HG03442 (cell line): Measurements from ENCODE around the gene RDH5.

ENCODE experiments used
- ATAC-seq: cut with Tn5 transposase; IDR thresholded peaks from one replicate; pipeline ENCODE4 v1.9.1; 2021; ENCODE audit warnings: mild to moderate bottlenecking, moderate library complexity; ENCODE audit not compliant: unreplicated experiment

The RDH5 gene

DNA sequence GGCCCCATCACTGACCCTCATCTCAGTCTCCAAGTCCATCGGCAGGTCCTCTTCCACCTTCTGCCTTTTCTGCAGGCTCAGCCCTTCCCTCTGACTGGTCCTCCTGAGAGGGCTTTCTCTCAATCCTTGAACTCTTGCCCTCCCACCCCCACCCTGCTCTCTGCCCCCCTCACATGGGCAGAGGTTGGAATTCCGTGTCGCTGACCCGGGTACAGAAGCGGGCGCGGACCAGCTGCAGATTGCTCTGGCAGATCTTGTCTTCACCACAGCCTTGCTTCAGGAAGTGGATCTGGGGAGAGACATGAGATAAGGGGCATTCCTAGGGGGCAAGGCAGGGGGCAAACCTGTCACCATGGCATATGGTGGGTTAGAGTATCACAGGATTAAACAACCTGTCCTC, 24.8 kb upstream of the RDH5 start:
- ATAC-seq: no peak

DNA sequence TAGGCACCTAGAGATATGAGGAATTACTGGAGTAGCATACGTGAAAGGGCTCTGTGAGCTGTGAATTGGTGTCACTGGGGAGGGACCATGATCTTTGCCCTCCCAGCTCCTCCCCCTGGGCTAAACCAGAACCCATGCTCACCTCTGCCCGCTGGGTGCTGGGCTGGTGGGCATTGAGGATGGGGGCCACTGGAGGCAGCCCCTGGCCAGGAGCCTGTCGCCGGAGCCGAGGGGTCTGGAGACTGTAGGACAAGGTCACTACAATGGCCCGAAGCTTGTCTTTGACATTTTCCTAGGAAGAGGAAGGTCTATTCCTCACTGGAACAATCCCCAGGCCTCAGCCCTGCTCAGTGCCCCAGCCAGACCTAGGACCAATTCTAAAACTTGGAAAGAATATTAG, 24.1 kb upstream of the RDH5 start:
- ATAC-seq: no peak

DNA sequence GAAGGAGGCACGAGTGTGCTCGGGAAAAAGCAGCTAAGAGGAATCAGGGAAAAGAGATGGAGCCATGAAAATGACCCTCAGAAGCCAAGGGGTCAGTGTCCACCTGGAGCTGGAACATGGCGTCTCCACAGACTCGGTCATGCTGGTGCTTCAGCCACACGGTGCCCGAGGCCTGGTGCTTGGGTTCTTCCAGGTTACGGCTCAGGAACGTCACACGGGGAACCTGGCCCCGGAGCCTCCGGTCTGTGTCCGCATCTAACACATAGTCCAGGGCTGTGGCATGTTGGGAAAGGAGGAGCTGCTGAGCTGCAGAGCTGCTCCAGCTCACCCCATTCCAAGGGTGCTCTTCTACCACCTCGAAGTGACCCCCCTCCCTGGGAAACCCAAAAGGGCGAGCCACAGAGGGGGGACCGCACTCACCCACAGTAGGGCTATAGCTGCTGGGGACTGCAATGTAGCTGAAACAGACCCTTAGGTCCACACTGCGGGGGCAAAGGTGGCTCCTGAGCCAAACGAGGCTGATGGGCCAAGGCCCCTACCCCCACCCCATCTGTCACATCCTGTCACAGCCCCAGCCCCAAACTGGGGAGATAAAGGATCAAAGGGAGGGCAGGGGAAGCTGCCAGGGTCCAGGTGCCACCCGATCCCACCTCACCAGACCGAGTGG, 23.3 kb upstream of the RDH5 start:
- no peak for ATAC-seq

DNA sequence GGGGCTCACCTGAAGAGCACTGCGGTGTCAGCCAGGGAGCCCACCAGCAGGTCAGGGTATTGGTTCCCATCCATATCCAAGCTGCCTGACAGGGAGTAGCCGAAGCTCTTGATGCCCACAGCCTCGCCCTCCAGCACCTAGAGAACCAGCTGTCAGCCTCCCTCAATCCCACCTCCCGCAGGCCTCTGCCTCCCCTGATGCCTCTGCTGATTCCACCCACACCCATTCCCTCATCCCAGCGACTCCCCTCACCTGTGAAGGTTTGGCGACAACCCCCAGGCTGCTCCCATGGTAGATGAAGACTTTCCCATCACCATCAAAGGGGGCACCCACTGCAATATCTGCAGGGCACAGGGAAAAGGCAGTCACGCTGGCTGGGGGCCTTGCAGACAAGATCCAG, 22.5 kb upstream of the RDH5 start:
- no peak for ATAC-seq

DNA sequence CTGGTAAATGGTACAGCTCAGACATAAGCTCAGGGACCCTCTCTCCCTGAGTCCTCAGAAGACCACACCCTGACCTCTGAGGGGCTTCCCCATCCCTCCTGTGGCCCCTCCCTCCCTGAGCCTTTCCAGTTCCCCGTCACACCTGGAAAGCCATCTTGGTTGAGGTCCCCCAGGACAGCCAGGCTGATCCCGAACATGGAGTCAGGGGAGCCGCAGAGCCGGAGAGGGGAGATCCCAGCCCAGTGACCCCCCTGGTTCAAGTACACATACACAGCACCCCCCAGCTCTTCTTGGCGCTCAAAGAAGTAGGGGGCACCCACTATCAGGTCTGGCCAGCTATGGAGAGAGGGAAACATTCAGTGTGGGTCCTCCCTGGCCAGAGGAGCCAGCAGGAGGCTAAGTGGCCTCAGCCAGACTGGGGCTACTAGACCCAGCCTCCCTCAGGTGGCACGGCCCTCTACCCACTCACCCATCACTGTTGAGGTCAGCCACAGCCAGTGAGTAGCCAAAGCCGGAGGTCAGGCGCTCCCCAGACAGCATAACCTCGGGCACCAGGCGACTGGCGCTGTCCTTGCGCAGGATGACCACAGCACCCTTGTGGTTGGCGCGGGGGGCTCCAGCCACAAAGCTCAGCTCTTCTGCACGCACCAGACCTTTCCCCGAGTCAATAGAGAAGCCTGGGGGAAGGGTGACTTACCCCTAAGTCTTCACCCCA, 21.8 kb upstream of the RDH5 start:
- ATAC-seq: no peak

DNA sequence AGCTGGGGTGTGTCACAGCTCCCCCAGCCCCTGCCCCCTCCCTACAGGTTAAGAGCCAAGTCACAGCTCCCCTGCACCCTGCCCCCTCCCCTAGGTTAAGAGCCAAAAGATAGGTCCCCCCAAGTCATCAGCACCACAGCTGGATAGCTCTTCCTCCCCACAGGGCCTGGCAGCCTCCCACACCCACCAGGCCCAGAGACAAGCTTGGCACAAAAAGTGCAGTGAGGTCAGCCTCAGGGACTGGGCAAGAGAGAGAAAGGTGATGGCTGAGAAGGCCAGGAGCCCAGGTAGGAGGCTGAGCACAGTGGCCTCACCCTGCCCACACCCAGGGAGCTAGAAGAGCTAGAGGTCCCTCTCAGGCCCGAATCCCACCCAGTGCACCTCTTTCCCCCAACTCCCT, 21.2 kb upstream of the RDH5 start:
- no peak for ATAC-seq

DNA sequence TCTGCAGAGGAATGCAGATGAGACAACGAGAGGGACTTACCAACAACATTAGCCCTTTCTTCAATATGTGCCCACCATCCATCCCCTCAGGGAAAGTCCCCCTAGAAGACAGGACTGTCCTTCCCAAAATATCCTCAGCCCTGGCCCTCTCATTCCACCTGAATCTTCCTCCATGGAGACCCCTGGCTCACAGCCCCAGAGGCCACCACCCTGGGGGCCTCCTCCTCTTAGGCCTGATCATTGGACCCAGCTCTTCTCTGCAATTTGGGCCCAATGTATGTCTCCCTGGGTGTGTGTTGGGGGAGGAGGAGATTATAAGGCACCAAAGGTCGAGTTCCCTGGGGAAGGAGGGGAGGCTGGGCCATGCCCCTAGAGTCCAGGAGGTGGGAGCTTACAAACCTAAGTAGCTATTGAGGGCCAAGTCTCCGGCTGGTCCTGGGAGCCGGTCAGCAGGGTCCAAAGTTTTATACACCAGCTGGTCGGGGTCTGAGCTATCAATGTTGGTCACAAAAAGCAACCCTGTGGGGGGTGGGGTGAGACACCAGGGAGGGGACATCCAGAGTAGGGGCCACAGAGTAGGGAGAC, 20.6 kb upstream of the RDH5 start:
- no peak for ATAC-seq

DNA sequence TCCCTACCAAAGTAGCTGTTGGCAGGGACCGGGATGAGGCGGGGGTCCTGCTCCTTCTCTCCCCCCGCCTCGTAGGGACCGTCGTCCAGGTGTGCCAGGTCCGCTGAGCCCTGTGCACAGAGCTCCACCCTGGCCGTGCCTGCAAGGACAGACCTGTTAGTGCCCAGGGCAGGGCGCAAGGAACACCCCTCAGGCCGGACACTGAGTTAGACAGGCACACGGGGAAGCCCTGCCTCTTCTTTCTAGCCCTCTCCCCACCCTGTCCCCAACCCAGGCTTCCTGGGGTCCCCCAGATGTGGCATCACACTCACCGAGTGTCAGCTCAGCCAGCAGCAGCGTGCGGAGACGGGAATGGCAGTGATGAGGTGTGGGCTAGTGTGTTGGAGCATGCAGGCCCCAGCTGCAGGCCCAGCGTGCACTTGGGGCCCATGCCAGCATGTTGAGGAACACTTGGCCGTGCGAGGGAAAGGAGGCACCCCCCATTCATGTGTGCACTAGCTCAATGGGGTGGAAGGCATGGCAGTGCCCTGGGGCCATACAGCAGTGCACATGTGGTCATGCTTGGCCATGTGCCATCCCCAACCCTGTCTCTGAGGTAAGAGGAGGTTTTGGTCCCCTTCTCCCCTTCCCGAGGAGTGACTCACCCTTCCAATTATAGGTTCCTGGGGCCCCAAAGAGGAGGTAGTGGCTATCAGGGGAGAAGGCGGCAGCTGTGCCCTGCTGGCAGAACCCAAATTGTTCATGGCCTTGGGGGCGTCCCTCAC, 19.8 kb upstream of the RDH5 start:
- no peak for ATAC-seq

DNA sequence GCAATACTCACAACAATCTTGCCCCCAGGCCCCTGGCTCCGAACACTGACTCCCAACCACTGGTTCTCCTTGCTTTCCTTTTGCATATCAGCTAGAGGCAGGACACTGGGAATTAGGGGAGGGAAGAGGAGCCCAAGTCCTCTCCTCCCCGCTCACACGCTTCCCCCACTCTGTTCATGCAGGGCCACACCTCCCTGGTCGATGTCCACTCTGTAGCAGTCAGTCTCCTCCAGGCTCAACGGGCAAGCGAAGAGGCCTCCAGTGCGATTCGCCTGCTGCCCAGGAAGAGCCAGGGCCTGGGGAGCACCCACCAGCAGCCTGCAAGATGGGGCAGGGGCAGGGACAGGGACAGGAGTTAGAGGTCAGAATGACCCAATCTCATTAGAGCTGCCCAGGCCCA, 17.3 kb upstream of the RDH5 start:
- no peak for ATAC-seq

DNA sequence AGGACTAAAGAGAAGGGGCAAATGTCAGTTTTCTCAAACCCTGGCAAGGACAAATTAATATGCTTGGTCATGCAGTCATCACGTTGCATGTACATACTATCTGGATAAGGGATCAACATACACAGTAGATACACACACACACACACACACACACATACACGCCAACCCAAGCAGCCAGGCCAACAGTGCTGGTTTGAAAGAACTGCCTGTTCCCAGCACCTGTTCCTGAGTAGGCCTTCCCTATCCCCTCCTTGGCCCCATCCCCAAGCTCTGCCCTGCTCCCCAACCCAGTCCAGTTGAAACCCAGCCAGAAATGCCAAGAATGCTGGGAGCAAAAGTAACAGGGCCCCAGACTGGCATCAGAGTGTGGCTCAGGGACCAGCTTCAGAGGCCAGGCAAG, 16.9 kb upstream of the RDH5 start:
- no peak for ATAC-seq

DNA sequence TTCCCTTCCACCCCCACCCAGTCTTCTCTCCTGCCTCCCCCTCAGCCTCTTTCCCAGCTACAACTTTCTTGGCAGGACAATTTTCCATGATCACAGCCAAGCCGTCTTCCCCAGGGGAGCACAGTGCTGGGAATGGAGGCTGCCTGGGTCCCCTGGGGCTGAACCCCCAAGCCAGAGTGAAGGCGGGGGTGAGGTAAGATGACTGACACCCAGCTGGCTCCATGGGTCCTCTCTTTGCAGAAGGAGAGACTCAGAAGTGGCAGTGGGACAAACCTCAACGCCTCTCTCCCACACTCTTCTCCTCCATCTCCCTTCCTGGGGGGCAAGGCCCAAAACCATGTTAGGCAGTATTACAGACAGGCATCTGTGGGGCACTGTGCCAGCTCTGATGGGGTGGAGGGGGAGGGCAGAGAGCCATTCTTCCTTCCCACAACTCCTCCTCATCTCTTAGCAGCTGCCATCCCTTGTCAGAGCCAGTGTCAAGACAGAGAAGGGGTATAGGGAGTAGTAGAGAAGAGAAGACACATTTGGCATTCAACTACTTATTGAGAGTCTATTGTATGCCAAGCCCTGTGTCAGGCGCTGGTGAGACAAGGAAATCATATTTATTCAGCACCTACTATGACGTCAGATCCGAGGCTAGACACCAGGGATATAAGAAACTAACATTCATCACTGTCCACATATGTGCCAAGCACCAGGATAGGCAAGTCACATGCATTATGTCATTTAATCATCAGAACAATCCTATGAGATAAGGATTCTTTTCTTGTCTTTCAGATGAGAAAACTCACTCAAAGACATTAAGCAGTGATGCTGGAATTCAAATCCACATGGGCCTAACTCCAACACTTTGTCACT, 16.1 kb upstream of the RDH5 start:
- ATAC-seq: no peak

DNA sequence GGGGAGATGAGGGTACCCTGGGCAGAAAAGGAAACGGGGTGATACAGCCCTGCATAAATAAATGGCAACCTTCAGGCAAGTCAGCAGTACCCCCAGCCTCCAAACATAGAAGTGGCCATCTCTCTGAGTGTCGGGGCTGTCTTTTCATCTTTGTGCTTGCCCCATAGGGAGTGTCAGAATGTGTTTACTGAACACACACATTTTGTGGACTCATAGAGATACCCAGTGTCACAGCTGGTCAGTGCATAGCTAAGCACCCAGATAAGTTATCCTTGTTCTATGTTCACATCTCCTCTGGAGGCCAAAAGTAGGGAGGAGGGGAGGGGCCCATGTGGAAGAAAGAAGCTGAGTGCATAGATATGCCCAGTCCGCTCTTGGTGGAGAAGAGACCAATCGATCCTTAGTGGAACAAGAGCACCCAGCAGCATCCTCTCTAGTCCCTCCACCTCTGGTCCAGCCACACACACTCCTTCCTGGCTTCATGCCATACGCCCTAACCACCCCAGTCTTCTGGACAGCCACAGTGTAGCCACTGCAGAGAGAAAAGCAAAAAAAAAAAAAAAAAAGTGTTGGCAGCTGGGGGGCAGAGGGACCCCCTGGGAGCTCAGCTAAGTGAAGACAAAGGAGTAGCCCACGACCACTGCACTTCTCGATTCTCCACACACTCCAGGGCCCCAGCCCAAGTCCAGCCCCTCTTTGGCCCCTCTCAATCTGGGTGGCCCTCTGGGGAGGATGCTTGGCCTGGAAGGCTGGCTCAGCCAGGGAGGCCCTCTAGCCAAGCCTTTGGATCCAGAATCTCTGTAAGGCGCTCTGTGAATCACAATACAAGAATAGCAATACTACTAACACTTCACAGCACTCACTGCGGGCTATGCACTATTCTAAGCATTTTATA, 15.1 kb upstream of the RDH5 start:
- ATAC-seq: no peak

DNA sequence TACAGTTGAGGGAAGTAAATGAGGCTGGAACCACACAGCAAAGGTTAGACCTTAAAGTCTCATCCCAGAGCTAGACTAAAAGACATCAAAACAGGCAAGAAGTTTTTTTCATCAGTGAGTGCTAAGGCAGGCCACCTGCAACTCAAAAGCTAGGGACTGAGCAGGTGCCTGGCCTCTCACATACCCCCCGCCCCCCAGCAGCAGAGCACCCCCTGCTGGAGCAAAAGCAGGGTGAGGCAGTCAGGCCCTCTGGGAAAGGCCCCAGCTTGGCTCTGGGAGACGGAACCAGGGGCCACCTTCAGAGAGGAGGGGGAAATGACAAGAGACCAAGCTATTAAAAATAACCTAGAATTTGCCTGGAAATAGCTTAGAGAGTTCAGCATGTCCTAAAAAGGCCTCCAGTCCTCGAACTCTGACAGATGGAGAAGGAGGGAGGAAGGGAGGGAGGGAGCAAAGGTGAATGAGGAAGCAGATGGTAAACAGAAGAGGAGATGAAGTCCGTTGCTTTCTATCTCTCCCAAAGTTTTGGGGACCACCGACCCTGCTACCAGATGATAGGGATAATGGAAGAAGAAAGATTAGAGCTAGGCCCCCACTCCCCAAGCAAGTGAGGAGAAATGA, 14.3 kb upstream of the RDH5 start:
- no peak for ATAC-seq

DNA sequence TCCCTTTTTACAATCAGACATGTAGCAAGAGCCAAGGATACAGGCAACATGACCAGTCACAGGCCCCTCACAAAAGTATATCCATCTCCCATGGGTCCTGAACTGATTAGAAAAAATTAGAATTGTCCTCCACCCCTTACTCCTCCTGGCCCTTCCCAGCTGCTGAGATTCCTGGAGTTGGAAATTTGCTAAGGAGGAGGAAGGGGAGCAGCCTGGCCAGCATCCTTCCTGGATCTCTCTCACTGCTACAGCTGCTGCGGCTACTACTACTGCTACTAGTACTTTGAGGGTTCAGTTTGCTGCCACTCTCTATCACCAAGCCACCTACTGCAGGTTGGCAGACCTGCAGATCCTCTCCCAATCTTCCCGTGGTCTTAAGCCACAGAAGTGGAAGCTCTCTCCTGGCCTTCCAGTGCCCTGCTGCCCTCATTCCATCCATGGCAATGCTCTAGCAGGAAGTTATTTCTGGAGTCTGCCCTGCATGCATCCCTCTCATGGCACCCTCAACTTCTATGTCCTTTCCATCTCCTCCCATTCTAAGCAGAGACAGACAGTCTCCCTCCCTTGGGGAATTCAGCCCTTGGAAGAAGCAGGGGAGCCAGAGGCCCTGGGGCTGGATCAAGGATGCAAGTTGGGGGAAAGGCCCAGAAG, 13.5 kb upstream of the RDH5 start:
- no peak for ATAC-seq

DNA sequence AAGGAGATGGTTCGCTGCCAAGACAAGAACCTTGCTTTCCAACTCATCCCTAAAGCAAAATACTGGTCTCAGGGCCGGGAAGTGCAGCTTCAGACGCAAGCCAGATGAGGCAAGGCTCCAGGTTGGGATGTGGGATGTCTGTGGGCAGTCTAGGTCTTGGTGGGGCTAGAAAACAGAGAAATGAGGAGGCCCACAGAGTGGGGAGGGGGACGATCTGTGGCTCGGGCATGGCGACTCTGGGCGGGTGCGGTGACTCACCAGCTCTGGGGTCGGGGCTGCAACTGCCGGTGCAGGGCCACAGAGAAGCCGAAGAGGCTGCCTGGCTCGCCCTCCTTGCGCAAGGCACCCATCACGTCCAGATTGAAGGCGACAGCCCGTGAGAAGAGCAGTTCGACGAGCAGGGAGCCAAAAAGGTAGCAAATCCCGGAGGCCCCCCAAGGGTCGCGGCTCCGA, 12.9 kb upstream of the RDH5 start:
- ATAC-seq: peak; percentile 12

DNA sequence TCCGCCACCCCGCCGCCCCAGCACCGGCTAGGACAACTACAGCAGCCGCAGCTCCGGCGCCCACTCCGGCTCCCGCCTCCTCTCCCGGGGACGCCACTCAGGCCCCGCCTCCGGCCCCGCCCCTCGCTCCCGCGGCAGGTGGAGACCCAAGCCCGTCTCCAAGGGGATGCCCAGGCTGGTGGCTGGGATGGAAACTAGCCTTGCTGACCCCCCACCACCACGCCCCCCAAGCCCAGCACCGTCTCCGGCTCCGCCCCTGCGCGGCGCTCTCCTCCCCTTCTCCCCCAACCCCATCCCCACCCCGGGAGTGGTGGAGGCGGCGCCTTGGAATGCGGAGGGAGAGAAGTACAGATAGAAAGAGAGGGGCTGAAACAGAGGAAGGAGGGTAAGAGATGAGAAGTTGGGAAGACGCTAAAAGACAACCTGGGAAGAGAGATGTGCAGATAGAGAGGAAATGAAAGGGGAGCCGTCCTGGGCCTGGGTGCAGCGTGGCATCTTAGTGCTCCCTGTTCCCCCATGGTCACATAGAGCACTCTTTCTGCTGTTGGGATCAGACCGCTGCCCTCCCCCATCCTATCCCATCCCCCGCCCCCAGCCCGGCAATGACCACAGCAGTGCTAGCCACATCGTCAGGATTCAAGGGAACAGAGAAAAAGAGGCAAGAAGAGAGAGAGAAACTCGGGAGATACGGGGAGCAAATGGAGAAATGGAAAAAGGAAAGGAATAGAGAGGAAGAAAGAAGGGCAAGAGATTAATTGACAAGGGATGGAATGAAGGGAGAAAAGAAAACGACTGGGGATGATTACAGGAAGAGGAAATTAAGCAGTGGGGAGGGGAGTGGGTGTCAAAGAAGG, 12.1 kb upstream of the RDH5 start, which contains the start of gene ITGA7:
Gene ITGA7, minus strand, starts transcription at position 64 of the 854 bp plus-strand sequence. CDS start 222 bp downstream, outside the sequence.
- peak; percentile 56 for ATAC-seq

DNA sequence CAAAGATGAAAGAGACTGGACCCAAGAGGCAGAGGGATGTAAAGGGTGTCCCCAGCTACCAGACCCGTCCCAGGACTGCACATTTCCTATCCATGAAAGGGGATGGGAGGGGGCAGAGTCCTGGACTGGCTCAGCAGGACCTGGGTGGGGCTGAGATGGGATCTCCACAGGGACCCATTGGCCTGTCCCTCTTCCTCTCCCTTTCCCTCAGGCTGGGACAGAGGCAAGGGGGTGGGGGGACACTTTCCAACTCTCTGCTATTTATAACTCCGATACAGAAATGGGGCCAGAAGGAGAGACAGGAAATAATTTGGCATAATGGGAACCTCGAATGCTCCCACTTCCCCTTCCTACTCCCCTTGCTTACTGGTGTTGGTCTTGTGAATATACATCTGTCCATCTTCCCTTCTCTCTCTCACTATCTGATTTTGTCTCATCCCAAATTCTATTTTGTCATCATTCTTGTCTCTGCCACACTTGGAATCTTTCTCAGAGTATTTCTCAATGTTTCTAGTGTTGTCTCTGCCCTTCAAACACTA, 11.4 kb upstream of the RDH5 start:
- no peak for ATAC-seq
